ENCODE results near the gene NME4.

The NME4 gene

GRCh38 chr16:426906-427249 is 29.9 kb downstream of the NME4 start:
- no peak for DNase-seq (ENCODE audit: low spot score)

GRCh38 chr16:427250-427649 is 30.3 kb downstream of the NME4 start:
- DNase-seq (ENCODE audit: low spot score), result no peak

- DNase-seq (ENCODE audit: low spot score), result no peak
These were observed 33.9 kb downstream of the NME4 start for GRCh38 chr16:430904-431303.

- DNase-seq (ENCODE audit: low spot score), result no peak
These were observed 43.6 kb downstream of the NME4 start for GRCh38 chr16:440627-441026.

GRCh38 chr16:441447-441846 is 44.4 kb downstream of the NME4 start:
- DNase-seq (ENCODE audit: low spot score), result no peak

- no peak for DNase-seq (ENCODE audit: low spot score)
These were observed 46.0 kb downstream of the NME4 start for GRCh38 chr16:442976-443375.

- no peak for DNase-seq (ENCODE audit: low spot score)
These were observed 47.0 kb downstream of the NME4 start for GRCh38 chr16:444027-444426.

- no peak for DNase-seq (ENCODE audit: low spot score)
These were observed 48.6 kb downstream of the NME4 start for GRCh38 chr16:445566-445965.

Measured in left forelimb (tissue), 1 donor.